ENCODE results near the gene DENND4A.

DENND4A gene

GRCh38 chr15:65724464-65725215 is 67.5 kb downstream of the DENND4A start:
- Histone ChIP-seq H3K4me3 (ENCODE audit: low read length) (no peak overlapping the region), H3K9ac (ENCODE audit: low read length) (no peak overlapping the region), H3K36me3 (ENCODE audit: control insufficient read depth, insufficient read depth, low read length) (no peaks in the 10 kb centered on the region), H3K4me1 (ENCODE audit: control insufficient read depth, insufficient read depth, low read length) (no peaks in the 10 kb centered on the region), H3K27me3 (ENCODE audit: control insufficient read depth, insufficient read depth, low read length) (no peaks in the 10 kb centered on the region), H3K27ac (ENCODE audit: low read depth, low read length) (no peak overlapping the region)

DNA sequence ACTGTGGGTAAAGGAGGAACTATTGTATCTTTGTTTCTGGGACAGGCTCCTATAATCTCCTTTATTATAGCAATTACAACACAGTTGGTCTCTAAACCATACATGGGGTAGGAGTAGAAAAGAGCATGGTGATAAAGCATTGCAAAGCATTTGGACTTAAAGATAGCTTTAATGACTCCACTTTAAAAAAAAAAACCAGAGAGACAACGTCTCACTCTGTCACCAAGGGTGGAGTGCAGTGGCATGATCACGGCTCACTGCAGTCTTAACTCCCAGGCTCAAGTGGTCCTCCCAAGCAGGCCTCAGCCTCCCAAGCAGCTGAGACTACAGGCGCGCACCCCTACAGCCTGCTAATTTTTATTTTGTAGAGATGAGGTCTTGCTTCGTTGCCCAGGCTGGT is 68.2 kb downstream of the DENND4A start:
- Histone ChIP-seq H3K27ac (ENCODE audit: low read depth, low read length) (no peak overlapping the region), H3K4me1 (ENCODE audit: control insufficient read depth, insufficient read depth, low read length) (no peaks in the 10 kb centered on the region), H3K27me3 (ENCODE audit: control insufficient read depth, insufficient read depth, low read length) (no peaks in the 10 kb centered on the region), H3K9ac (ENCODE audit: low read length) (no peak overlapping the region), H3K4me3 (ENCODE audit: low read length) (no peak overlapping the region), H3K36me3 (ENCODE audit: control insufficient read depth, insufficient read depth, low read length) (no peaks in the 10 kb centered on the region)

DNA sequence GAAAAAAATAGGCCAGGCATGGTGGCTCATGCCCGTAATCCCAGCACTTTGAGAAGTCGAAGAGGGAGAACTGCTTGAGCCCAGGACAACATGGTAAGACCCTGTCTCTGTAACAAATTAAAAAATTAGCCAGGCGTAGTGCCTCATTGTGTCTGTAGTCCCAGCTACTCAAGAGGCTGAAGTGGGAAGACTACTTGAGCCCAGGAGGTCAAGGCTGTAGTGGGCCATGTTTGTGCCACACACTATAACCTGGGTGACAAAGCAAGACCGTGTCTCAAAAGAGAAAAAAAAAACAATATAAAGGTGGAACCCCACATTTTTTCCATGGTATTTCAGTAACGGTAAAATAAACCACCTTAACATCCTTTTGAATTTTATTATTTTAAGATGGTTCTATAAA is 69.9 kb downstream of the DENND4A start:
- Histone ChIP-seq H3K27ac (ENCODE audit: low read depth, low read length) (no peak overlapping the region), H3K9ac (ENCODE audit: low read length) (no peak overlapping the region), H3K4me3 (ENCODE audit: low read length) (no peak overlapping the region), H3K27me3 (ENCODE audit: control insufficient read depth, insufficient read depth, low read length) (no peaks in the 10 kb centered on the region), H3K36me3 (ENCODE audit: control insufficient read depth, insufficient read depth, low read length) (no peaks in the 10 kb centered on the region), H3K4me1 (ENCODE audit: control insufficient read depth, insufficient read depth, low read length) (no peaks in the 10 kb centered on the region)

- Histone ChIP-seq H3K4me3 (ENCODE audit: low read length) (no peak overlapping the region), H3K36me3 (ENCODE audit: control insufficient read depth, insufficient read depth, low read length) (peaks cover 6% of the 10 kb centered on the region)
Observed at GRCh38 chr15:65712415-65712814, 79.7 kb downstream of the DENND4A start.

GRCh38 chr15:65695081-65695480 is 97.0 kb downstream of the DENND4A start:
- Histone ChIP-seq H3K4me1 (ENCODE audit: control insufficient read depth, insufficient read depth, low read length) (no peaks in the 10 kb centered on the region), H3K36me3 (ENCODE audit: control insufficient read depth, insufficient read depth, low read length) (peaks cover 9% of the 10 kb centered on the region), H3K27me3 (ENCODE audit: control insufficient read depth, insufficient read depth, low read length) (no peaks in the 10 kb centered on the region)

More at GRCh38 chr15:65712415-65712814, 79.7 kb downstream of the DENND4A start:
- H3K27ac ChIP-seq (ENCODE audit: low read depth, low read length): no peak overlapping the region
- no peaks in the 10 kb centered on the region for H3K4me1 ChIP-seq (ENCODE audit: control insufficient read depth, insufficient read depth, low read length)
- H3K9ac ChIP-seq (ENCODE audit: low read length): no peak overlapping the region
- no peaks in the 10 kb centered on the region for H3K27me3 ChIP-seq (ENCODE audit: control insufficient read depth, insufficient read depth, low read length)

GRCh38 chr15:65690778-65691177 is 101.3 kb downstream of the DENND4A start:
- H3K27ac ChIP-seq (ENCODE audit: low read depth, low read length): no peak overlapping the region
- no peak overlapping the region for H3K4me3 ChIP-seq (ENCODE audit: low read length)
- peaks cover 16% of the 10 kb centered on the region for H3K36me3 ChIP-seq (ENCODE audit: control insufficient read depth, insufficient read depth, low read length)
- no peak overlapping the region for H3K9ac ChIP-seq (ENCODE audit: low read length)
- no peaks in the 10 kb centered on the region for H3K4me1 ChIP-seq (ENCODE audit: control insufficient read depth, insufficient read depth, low read length)
- H3K27me3 ChIP-seq (ENCODE audit: control insufficient read depth, insufficient read depth, low read length): no peaks in the 10 kb centered on the region

More at GRCh38 chr15:65695081-65695480, 97.0 kb downstream of the DENND4A start:
- no peak overlapping the region for H3K27ac ChIP-seq (ENCODE audit: low read depth, low read length)
- no peak overlapping the region for H3K9ac ChIP-seq (ENCODE audit: low read length)
- H3K4me3 ChIP-seq (ENCODE audit: low read length): no peak overlapping the region

DNA sequence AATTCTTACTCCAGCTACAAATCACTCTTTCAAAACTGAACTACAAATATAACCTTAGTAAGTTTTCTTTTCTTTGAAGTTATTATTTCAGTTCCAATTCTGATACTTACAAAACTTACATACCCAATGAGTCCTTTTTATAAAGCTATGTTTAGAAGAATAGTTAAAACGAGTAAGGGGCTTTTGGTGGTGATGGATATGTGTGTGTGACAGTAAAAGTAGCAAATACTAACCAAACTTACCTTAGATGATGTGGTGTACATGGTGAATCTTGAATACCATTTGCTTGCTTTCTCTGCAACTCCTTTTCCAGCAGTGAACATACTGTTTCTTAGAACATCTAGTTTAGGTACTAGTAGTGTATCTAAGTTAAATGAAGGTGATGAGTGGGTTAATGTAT is 101.9 kb downstream of the DENND4A start:
- Histone ChIP-seq H3K4me1 (ENCODE audit: control insufficient read depth, insufficient read depth, low read length) (no peaks in the 10 kb centered on the region), H3K4me3 (ENCODE audit: low read length) (no peak overlapping the region), H3K27me3 (ENCODE audit: control insufficient read depth, insufficient read depth, low read length) (no peaks in the 10 kb centered on the region), H3K36me3 (ENCODE audit: control insufficient read depth, insufficient read depth, low read length) (peaks cover 16% of the 10 kb centered on the region), H3K9ac (ENCODE audit: low read length) (no peak overlapping the region), H3K27ac (ENCODE audit: low read depth, low read length) (no peak overlapping the region)

DNA sequence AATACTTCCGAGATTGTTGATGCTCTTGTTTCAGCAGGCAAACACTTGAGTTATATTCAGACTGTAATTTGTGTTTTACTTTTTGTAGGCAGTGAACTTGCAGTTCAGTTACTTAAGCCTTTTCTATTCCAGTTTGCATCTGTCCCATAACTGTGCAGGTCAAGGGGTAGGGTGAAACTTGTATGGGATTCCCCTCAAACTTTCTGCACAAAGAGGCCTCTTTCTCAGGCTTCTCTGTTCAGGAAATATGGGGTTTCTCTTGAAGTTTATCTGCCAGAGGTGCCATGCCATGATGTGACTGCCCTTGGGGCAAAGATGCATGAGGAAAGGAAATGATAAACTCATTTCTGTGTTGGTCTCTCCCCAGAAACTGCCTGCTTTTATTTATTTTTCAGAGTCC is 103.6 kb downstream of the DENND4A start:
- Histone ChIP-seq H3K4me3 (ENCODE audit: low read length) (no peak overlapping the region), H3K4me1 (ENCODE audit: control insufficient read depth, insufficient read depth, low read length) (no peaks in the 10 kb centered on the region), H3K27me3 (ENCODE audit: control insufficient read depth, insufficient read depth, low read length) (no peaks in the 10 kb centered on the region), H3K9ac (ENCODE audit: low read length) (no peak overlapping the region), H3K27ac (ENCODE audit: low read depth, low read length) (no peak overlapping the region), H3K36me3 (ENCODE audit: control insufficient read depth, insufficient read depth, low read length) (peaks cover 16% of the 10 kb centered on the region)

DNA sequence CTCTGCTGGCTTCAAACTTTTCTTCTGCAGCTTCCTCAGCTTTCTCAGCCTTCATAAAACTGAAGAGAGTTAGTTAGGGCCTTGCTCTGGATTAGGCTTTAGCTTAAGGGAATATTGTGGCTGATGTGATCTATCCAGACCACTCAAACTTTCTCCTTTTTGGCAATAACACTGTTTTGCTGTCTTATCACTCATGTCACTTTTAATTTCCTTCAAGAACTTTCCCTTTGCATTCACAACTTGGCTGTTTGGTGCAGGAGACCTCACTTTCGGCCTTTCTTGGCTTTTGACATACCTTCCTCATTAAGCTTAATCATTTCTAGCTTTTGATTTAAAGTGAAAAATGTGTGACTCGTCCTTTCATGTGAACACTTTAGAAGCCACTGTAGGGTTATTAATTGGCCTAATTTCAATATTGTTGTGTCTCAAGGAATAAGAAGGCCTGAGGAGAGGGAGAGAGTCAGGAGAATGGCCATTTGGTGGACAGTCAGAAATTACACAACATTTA is 109.6 kb downstream of the DENND4A start:
- Histone ChIP-seq H3K27me3 (ENCODE audit: control insufficient read depth, insufficient read depth, low read length) (no peaks in the 10 kb centered on the region), H3K36me3 (ENCODE audit: control insufficient read depth, insufficient read depth, low read length) (no peaks in the 10 kb centered on the region), H3K4me3 (ENCODE audit: low read length) (no peak overlapping the region), H3K4me1 (ENCODE audit: control insufficient read depth, insufficient read depth, low read length) (no peaks in the 10 kb centered on the region), H3K27ac (ENCODE audit: low read depth, low read length) (no peak overlapping the region), H3K9ac (ENCODE audit: low read length) (no peak overlapping the region)

DNA sequence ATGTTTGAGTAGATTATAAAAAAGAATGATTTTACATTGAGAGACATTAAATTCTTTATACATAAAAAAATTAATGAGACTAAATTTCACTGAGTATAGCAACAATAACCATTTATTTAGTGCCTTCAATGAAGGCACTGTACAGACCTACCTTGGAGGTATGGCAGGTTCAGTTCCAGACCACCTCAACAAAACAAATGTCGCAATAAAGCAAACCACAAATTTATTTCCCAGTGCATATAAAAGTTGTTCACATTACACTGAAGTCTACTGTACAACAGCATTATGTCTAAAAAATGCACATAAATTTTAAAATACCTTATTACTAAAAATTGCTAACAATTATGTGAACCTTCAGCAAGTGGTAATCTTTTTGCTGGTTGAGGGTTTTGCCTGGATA is 111.5 kb downstream of the DENND4A start:
- Histone ChIP-seq H3K9ac (ENCODE audit: low read length) (no peak overlapping the region), H3K4me1 (ENCODE audit: control insufficient read depth, insufficient read depth, low read length) (no peaks in the 10 kb centered on the region), H3K36me3 (ENCODE audit: control insufficient read depth, insufficient read depth, low read length) (no peaks in the 10 kb centered on the region), H3K27me3 (ENCODE audit: control insufficient read depth, insufficient read depth, low read length) (no peaks in the 10 kb centered on the region), H3K27ac (ENCODE audit: low read depth, low read length) (no peak overlapping the region), H3K4me3 (ENCODE audit: low read length) (no peak overlapping the region)

GRCh38 chr15:65676123-65676522 is 116.0 kb downstream of the DENND4A start:
- no peaks in the 10 kb centered on the region for H3K27me3 ChIP-seq (ENCODE audit: control insufficient read depth, insufficient read depth, low read length)
- H3K9ac ChIP-seq (ENCODE audit: low read length): no peak overlapping the region
- H3K36me3 ChIP-seq (ENCODE audit: control insufficient read depth, insufficient read depth, low read length): no peaks in the 10 kb centered on the region
- no peaks in the 10 kb centered on the region for H3K4me1 ChIP-seq (ENCODE audit: control insufficient read depth, insufficient read depth, low read length)
- H3K27ac ChIP-seq (ENCODE audit: low read depth, low read length): no peak overlapping the region
- H3K4me3 ChIP-seq (ENCODE audit: low read length): no peak overlapping the region

- H3K36me3 ChIP-seq (ENCODE audit: control insufficient read depth, insufficient read depth, low read length): peaks cover 2% of the 10 kb centered on the region
- no peak overlapping the region for H3K27ac ChIP-seq (ENCODE audit: low read depth, low read length)
- no peak overlapping the region for H3K4me3 ChIP-seq (ENCODE audit: low read length)
- no peaks in the 10 kb centered on the region for H3K4me1 ChIP-seq (ENCODE audit: control insufficient read depth, insufficient read depth, low read length)
- H3K27me3 ChIP-seq (ENCODE audit: control insufficient read depth, insufficient read depth, low read length): no peaks in the 10 kb centered on the region
- no peak overlapping the region for H3K9ac ChIP-seq (ENCODE audit: low read length)
Observed at GRCh38 chr15:65675551-65675950, 116.5 kb downstream of the DENND4A start.

GRCh38 chr15:65666257-65666656 is 125.8 kb downstream of the DENND4A start:
- H3K36me3 ChIP-seq (ENCODE audit: control insufficient read depth, insufficient read depth, low read length): peaks cover 6% of the 10 kb centered on the region
- no peak overlapping the region for H3K4me3 ChIP-seq (ENCODE audit: low read length)
- H3K27me3 ChIP-seq (ENCODE audit: control insufficient read depth, insufficient read depth, low read length): no peaks in the 10 kb centered on the region
- H3K27ac ChIP-seq (ENCODE audit: low read depth, low read length): no peak overlapping the region
- H3K9ac ChIP-seq (ENCODE audit: low read length): no peak overlapping the region
- H3K4me1 ChIP-seq (ENCODE audit: control insufficient read depth, insufficient read depth, low read length): no peaks in the 10 kb centered on the region

Data from rectal smooth muscle tissue (tissue), 1 donor.